HepG2 (cell line): ENCODE measurements around the gene STC2. TPM values are rescaled to one million over a fixed set of nuclear protein-coding genes. Genes with fewer than 3 reads are reported as not detected.

Experiments
- FOSL2 ChIP-seq: sonication (generic); formaldehyde crosslinking; IDR thresholded peaks from 2 replicates; pipeline ENCODE4 v1.4.0; 2020; ENCODE audit warnings: missing genetic modification reagents
- HDAC1 ChIP-seq: sonication (generic); formaldehyde crosslinking; IDR thresholded peaks from 2 replicates; pipeline ENCODE4 v1.5.1; 2020; ENCODE audit warnings: mild to moderate bottlenecking, missing genetic modification reagents
- HES4 ChIP-seq: sonication (generic); formaldehyde crosslinking; IDR thresholded peaks from 2 replicates; pipeline ENCODE4 v1.9.0; 2021; ENCODE audit warnings: mild to moderate bottlenecking, missing genetic modification reagents, borderline replicate concordance
- HNF4G ChIP-seq, 2 experiments: sonication (generic) in 1 of 2; formaldehyde crosslinking in 1 of 2; IDR thresholded peaks; 2 replicates each; pipeline versions ENCODE4 v1.4.0 to v1.6.1; 2011 to 2020; ENCODE audit warnings: borderline replicate concordance in 2 of 2, low read depth in 2 of 2, mild to moderate bottlenecking in 2 of 2, low read length in 1 of 2, missing genetic modification reagents in 1 of 2, moderate library complexity in 1 of 2
- HNRNPK ChIP-seq: fragments of 200-400 bp; formaldehyde crosslinking; IDR thresholded peaks from 2 replicates; pipeline ENCODE4 v1.6.1; 2018; ENCODE audit warnings: low read length, low read depth, moderate library complexity, mild to moderate bottlenecking; ENCODE audit not compliant: poor library complexity, severe bottlenecking
- IKZF5 ChIP-seq: IDR thresholded peaks from 2 replicates; pipeline ENCODE4 v1.6.1; 2018; ENCODE audit warnings: missing genetic modification reagents, mild to moderate bottlenecking, missing compliant biosample characterization
- NR2F2 ChIP-seq: IDR thresholded peaks from 2 replicates; pipeline ENCODE4 v1.6.1; 2012; ENCODE audit warnings: low read depth, inconsistent platforms, borderline replicate concordance
- PHF5A ChIP-seq: IDR thresholded peaks from one replicate; pipeline ENCODE4 v1.6.1; 2018; ENCODE audit warnings: low read depth, missing genetic modification reagents; ENCODE audit not compliant: unreplicated experiment
- TCF7 ChIP-seq: sonication (generic); IDR thresholded peaks from 2 replicates; pipeline ENCODE4 v1.6.1; 2016; ENCODE audit warnings: antibody characterized with exemption, low read depth
- TGIF2 ChIP-seq: IDR thresholded peaks from 2 replicates; pipeline ENCODE4 v1.6.1; 2016; ENCODE audit warnings: control low read depth, missing compliant biosample characterization
- ZNF362 ChIP-seq: sonication (generic); formaldehyde crosslinking; IDR thresholded peaks from 2 replicates; pipeline ENCODE4 v1.4.0; 2020; ENCODE audit warnings: missing genetic modification reagents, mild to moderate bottlenecking, borderline replicate concordance
- ZNF687 ChIP-seq: sonication (generic); formaldehyde crosslinking; IDR thresholded peaks from 2 replicates; pipeline ENCODE4 v1.5.1; 2020; ENCODE audit warnings: mild to moderate bottlenecking, missing genetic modification reagents, moderate library complexity
- ZNF710 ChIP-seq: sonication (generic); formaldehyde crosslinking; IDR thresholded peaks from 2 replicates; pipeline ENCODE4 v1.5.0; 2020; ENCODE audit warnings: mild to moderate bottlenecking, missing genetic modification reagents, borderline replicate concordance
- ZNF83 ChIP-seq: sonication (generic); formaldehyde crosslinking; IDR thresholded peaks from 2 replicates; pipeline ENCODE4 v1.4.0; 2020; ENCODE audit warnings: missing genetic modification reagents, mild to moderate bottlenecking, borderline replicate concordance
- polyA plus RNA-seq, 8 experiments: library from polyadenylated mRNA; depleted of rRNA in 3 of 8; stranded (reverse) in 7 of 8; unstranded in 1 of 8; fragments of >200 nt; fragmentation: Illumina TruSeq in 4 of 8; extraction: Trizol in 4 of 8; gene quantifications; 2 replicates each; pipeline versions ENCODE4 v1.2.1 to v1.2.3, GENCODE V29; 2011 to 2016; ENCODE audit warnings: low read depth in 4 of 8, missing spikeins in 1 of 8, mixed read lengths in 1 of 8; ENCODE audit not compliant: insufficient read depth in 1 of 8
- total RNA-seq, 5 experiments: library from RNA; depleted of rRNA; stranded (reverse); fragments of >200 nt; fragmentation: Illumina TruSeq; extraction: Trizol; gene quantifications; 2 replicates each; pipeline ENCODE4 v1.2.3, GENCODE V29; 2016; ENCODE audit warnings: low read depth in 1 of 5

STC2 gene
- total and polyA plus RNA-seq, 2 of the 13 experiments (the other 11 are each of a cell fraction or from before 2014, with no cell fraction given), result 27.1 to 69.2 TPM

GRCh38 chr5:173290477-173291131 is 37.6 kb downstream of the STC2 start (continued):
- TF ChIP-seq FOSL2 (CRISPR knock-in tag) (0 out of 2 replicates have a peak, but pooled peaks have one; percentile 5), ZNF83 (CRISPR knock-in tag) (no peak), HNRNPK (no peak), IKZF5 (CRISPR knock-in tag) (0 out of 2 replicates have a peak, but pooled peaks have one; percentile 16), ZNF687 (CRISPR knock-in tag) (peak; percentile 36; the same call in 1 of the 2 replicates), ZNF710 (CRISPR knock-in tag) (peak; percentile 66; the same call in 1 of the 2 replicates), HDAC1 (peak; percentile 38; the same call in 1 of the 2 replicates), PHF5A (CRISPR knock-in tag) (no peak), HNF4G (IDR thresholded peaks at IDR 0.05; ENCODE audit: borderline replicate concordance, low read depth, low read length) (0 out of 2 replicates have a peak, but pooled peaks have one; percentile 5), HNF4G (CRISPR knock-in tag; IDR thresholded peaks at IDR 0.05; ENCODE audit: borderline replicate concordance, low read depth) (no peak), TGIF2 (CRISPR knock-in tag) (0 out of 2 replicates have a peak, but pooled peaks have one; percentile 40), TCF7 (0 out of 2 replicates have a peak, but pooled peaks have one; percentile 5), ZNF362 (peak; percentile 44; the same call in 1 of the 2 replicates), HES4 (CRISPR knock-in tag) (no peak), NR2F2 (peak; percentile 43; the same call in 1 of the 2 replicates)
